ENCODE measurements around the gene PPP1R14B. TPM values are rescaled to one million over a fixed set of nuclear protein-coding genes. Genes with fewer than 3 reads are reported as not detected.

The PPP1R14B gene
- total and polyA plus RNA-seq, 9 donors = 15.1 to 71.3 (median 52.3) TPM

DNA sequence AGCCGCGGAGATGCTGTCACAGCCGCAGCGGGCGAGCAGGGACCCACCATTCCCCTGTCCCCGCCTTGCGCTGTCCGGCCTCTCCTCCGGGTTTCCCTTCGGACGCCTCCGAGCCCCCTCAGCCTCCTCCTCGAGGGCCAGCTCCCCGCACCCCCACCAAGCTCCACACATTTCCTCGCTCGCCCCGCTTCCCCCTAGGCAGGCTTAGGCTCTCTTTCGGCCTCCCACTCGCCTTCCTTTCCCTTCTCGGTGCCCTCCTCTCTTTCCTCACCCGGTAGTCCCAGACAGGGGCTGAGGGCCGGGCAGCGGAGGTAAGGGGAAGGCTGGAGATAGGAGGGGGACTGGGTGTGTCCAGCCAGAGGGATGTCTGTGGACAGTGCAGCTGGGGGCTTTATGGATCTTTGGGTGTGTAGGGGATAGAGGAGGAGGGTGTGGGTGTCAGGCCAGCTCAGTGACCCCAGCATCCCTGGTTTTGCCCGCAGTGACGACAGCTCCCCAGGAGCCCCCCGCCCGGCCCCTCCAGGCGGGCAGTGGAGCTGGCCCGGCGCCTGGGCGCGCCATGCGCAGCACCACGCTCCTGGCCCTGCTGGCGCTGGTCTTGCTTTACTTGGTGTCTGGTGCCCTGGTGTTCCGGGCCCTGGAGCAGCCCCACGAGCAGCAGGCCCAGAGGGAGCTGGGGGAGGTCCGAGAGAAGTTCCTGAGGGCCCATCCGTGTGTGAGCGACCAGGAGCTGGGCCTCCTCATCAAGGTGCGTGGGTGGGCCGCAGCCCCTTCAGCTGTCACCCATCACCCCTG lies 45.9 kb upstream of the PPP1R14B start:
- no peak overlapping the region for H3K4me3 ChIP-seq
- peaks cover 6% of the 10 kb centered on the region for H3K4me1 ChIP-seq (ENCODE audit: insufficient read depth)
- H3K36me3 ChIP-seq = no peaks in the 10 kb centered on the region
- intact Hi-C loops (cut with DNase I) = loop anchor here in 1 of 4 donors (10.0 kb wide), 1 partner anchor 288 kb away; no protein-coding TSS in a partner anchor
- H3K27me3 ChIP-seq = peaks cover 2% of the 10 kb centered on the region
- WGBS, 3 donors = 35 to 40% (median 38%) methylated on average over 40 to 42 of the region's 42 CpGs
- no peaks in the 10 kb centered on the region for H3K9me3 ChIP-seq
- peak in 1 of 5 donors; percentile 16 for DNase-seq
- no peak overlapping the region for H3K27ac ChIP-seq
- TF ChIP-seq, protein P1, sequence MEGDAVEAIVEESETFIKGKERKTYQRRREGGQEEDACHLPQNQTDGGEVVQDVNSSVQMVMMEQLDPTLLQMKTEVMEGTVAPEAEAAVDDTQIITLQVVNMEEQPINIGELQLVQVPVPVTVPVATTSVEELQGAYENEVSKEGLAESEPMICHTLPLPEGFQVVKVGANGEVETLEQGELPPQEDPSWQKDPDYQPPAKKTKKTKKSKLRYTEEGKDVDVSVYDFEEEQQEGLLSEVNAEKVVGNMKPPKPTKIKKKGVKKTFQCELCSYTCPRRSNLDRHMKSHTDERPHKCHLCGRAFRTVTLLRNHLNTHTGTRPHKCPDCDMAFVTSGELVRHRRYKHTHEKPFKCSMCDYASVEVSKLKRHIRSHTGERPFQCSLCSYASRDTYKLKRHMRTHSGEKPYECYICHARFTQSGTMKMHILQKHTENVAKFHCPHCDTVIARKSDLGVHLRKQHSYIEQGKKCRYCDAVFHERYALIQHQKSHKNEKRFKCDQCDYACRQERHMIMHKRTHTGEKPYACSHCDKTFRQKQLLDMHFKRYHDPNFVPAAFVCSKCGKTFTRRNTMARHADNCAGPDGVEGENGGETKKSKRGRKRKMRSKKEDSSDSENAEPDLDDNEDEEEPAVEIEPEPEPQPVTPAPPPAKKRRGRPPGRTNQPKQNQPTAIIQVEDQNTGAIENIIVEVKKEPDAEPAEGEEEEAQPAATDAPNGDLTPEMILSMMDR (IDR thresholded peaks at IDR 0.05) = no peak
- TF ChIP-seq POLR2A (IDR thresholded peaks at IDR 0.05) (no peak), EP300 (IDR thresholded peaks at IDR 0.05) (no peak)

DNA sequence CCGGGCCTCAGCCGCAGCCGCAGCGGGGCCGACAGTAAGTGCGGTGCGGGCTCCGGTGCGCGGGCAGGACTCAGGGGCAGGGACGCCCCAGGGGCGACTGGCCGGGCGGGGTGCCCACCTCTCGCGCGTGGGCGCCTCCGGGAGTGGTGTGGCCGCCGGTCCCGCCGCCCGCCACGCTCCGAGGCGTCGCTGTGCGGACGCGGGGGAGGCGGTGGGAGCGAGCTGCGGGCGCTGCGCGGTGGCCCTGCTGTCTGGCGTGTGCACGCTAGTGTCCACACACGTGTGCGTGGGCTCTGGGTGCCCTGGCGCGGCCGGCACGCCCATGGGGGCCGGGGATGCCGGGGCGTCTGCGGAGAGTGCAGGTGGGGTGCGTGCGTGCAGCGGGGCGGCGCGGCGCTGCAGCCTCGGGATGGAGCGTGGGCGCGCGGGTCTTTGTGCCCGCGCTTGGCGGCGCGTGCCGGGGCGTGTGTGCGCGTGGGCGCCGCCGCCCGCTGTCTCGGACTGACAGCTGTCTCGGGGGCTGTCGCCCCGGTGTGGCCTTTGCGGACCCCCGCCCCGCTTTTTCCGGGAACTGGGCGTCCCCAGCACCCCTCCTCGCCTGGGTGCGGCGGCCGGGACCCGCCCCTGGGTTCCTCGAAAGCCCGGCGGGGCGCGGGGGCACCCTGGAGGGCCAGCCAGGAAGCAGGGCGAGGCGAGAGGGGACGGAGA lies 45.2 kb upstream of the PPP1R14B start:
- Histone ChIP-seq H3K36me3 (no peaks in the 10 kb centered on the region), H3K4me3 (no peak overlapping the region), H3K27ac (no peak overlapping the region), H3K9me3 (no peaks in the 10 kb centered on the region), H3K4me1 (ENCODE audit: insufficient read depth) (peaks cover 6% of the 10 kb centered on the region), H3K27me3 (peaks cover 2% of the 10 kb centered on the region)
- TF ChIP-seq, protein P1 (IDR thresholded peaks at IDR 0.05) = no peak
- TF ChIP-seq POLR2A (IDR thresholded peaks at IDR 0.05) = no peak
- no peak for TF ChIP-seq EP300 (IDR thresholded peaks at IDR 0.05)
- intact Hi-C loops (cut with DNase I) = loop anchor here in 1 of 4 donors (10.0 kb wide), 1 partner anchor 287 kb away; no protein-coding TSS in a partner anchor
- 0 to 1% (median 0%) methylated on average over 42 to 95 of the region's 96 CpGs for WGBS, 3 donors
- DNase-seq = no peak

GRCh38 chr11:64291262-64291751 lies 44.6 kb upstream of the PPP1R14B start, which contains the start of gene KCNK4:
KCNK4 (plus strand) TSS chr11:64291302; CDS start chr11:64293019, 1,717 bp downstream.
- Histone ChIP-seq H3K9me3 (no peaks in the 10 kb centered on the region), H3K27me3 (peaks cover 2% of the 10 kb centered on the region), H3K27ac (no peak within 1 kb of the TSS), H3K36me3 (no peaks in the 10 kb centered on the region), H3K4me1 (ENCODE audit: insufficient read depth) (peaks cover 7% of the 10 kb centered on the region), H3K4me3 (no peak within 1 kb of the TSS)
- intact Hi-C loops (cut with DNase I) = loop anchor here in 1 of 4 donors (10.0 kb wide), 1 partner anchor 287 kb away; no protein-coding TSS in a partner anchor
- peak in 1 of 5 donors; percentile 15 for DNase-seq
- 2% methylated on average over 36 to 45 of the region's 45 CpGs for WGBS, 3 donors
- TF ChIP-seq EP300 (IDR thresholded peaks at IDR 0.05) (no peak), POLR2A (IDR thresholded peaks at IDR 0.05) (no peak)
- TF ChIP-seq, protein P1 (IDR thresholded peaks at IDR 0.05) = no peak

All from ovary (tissue), 9 donors.